Left lung (tissue), 10 donors: ENCODE data around the gene MYBPC3. TPM values are rescaled to one million over a fixed set of nuclear protein-coding genes. Genes with fewer than 3 reads are reported as not detected.

ENCODE experiments used
- ATAC-seq: fragments of 200-7000 bp; cut with Tn5 transposase; one replicate; pipeline ENCODE4 v1.9.1; 2020; ENCODE audit warnings: moderate library complexity
- DNase-seq, 4 donors: peaks; one replicate each; pipeline ENCODE4 v3.0.0-alpha.2; 2013 to 2020
- H3K27ac ChIP-seq, 2 donors: fragments of 200-600 bp; sonication (generic) in 1 of 2; one replicate each; pipeline versions ENCODE4 v1.5.0 to v1.8.0; 2020 to 2021
- H3K27me3 ChIP-seq, 2 donors: fragments of 200-600 bp; sonication (generic) in 1 of 2; one replicate each; pipeline versions ENCODE4 v1.5.0 to v1.8.0; 2020 to 2021
- H3K36me3 ChIP-seq, 2 donors: fragments of 200-600 bp; sonication (generic) in 1 of 2; one replicate each; pipeline versions ENCODE4 v1.5.0 to v1.8.0; 2020 to 2021
- H3K4me1 ChIP-seq, 2 donors: fragments of 200-600 bp; one replicate each; pipeline ENCODE4 v1.8.0; 2021
- H3K4me3 ChIP-seq, 2 donors: fragments of 200-600 bp; sonication (generic) in 1 of 2; one replicate each; pipeline versions ENCODE4 v1.5.0 to v1.8.0; 2020 to 2021; ENCODE audit warnings: mild to moderate bottlenecking in 1 of 2
- H3K9me3 ChIP-seq, 2 donors: fragments of 200-600 bp; sonication (generic) in 1 of 2; one replicate each; pipeline versions ENCODE4 v1.5.0 to v1.8.0; 2020 to 2021
- CTCF ChIP-seq, 2 donors: fragments of 200-600 bp; sonication (generic) in 1 of 2; IDR thresholded peaks; one replicate each; pipeline versions ENCODE4 v1.5.0 to v1.8.0; 2021; ENCODE audit warnings: antibody characterized with exemption in 2 of 2
- intact Hi-C, 2 donors: fragments of 100-400 bp; cut with DNase I; formaldehyde crosslinking; loops; one replicate each; pipeline versions ENCODE4 v1.11.2 to v1.14.2; 2022
- polyA plus RNA-seq, 6 donors: library from polyadenylated mRNA; unstranded; fragments of 120-200 nt; gene quantifications; one replicate each; pipeline ENCODE4 v1.2.1, GENCODE V29; 2013; ENCODE audit not compliant: insufficient read length in 6 of 6
- total RNA-seq, 2 donors: library from RNA; stranded (reverse); fragmentation: NEBNext Ultra II Directional; extraction: Animal tissue kit (Norgen Biotek cat#: 25700); gene quantifications; one replicate each; pipeline ENCODE4 v1.2.1, GENCODE V29; 2021
- donor health status: DM: no; HTN: yes; CAD: no.
- donor health status: DM: no; HTN: no; CAD: no.

The MYBPC3 gene
- total and polyA plus RNA-seq, 8 donors: 0.06 to 2.0 (median 0.25) TPM; not detected in 3

DNA sequence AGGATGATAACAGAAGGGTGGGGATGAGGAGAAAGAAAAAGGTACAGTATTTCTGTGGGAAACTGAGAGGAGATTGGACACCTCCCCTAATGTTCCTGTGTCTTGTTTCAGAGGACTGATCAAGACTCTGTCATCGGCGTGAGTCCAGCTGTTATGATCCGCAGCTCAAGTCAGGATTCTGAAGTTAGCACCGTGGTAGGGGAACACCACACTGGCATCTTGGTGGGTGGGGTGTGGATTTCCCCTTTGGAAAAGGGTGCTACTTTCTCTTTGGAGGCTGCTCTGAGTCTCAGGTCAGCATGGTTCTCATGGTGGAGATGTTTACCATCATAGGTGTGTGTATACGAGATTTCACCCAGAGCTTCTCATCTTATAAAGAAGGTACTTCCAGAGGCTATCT, 57.1 kb downstream of the MYBPC3 start:
- Histone ChIP-seq H3K4me3 (no peak overlapping the region), H3K36me3 (peaks cover 4 to 100% of the 10 kb centered on the region in 2 donors)
- intact Hi-C loops: no loop called here

GRCh38 chr11:47289856-47290255, 62.6 kb downstream of the MYBPC3 start:
- no peak overlapping the region for H3K27ac ChIP-seq
- TF ChIP-seq CTCF (IDR thresholded peaks at IDR 0.05): no peak
- peaks cover 0 to 100% of the 10 kb centered on the region in 2 donors for H3K36me3 ChIP-seq
- H3K4me3 ChIP-seq: no peak overlapping the region
- no peaks in the 10 kb centered on the region for H3K4me1 ChIP-seq
- no peaks in the 10 kb centered on the region for H3K27me3 ChIP-seq
- DNase-seq (no peak), ATAC-seq (no peak)
- intact Hi-C loops: no loop called here
- H3K9me3 ChIP-seq: no peaks in the 10 kb centered on the region

More for the DNA sequence above, 57.1 kb downstream of the MYBPC3 start:
- ATAC-seq (no peak), DNase-seq (no peak)
- no peaks in the 10 kb centered on the region for H3K4me1 ChIP-seq
- H3K27me3 ChIP-seq: no peaks in the 10 kb centered on the region
- no peak for TF ChIP-seq CTCF (IDR thresholded peaks at IDR 0.05)
- no peak overlapping the region for H3K27ac ChIP-seq
- peaks cover 0 to 13% of the 10 kb centered on the region in 2 donors for H3K9me3 ChIP-seq

- Histone ChIP-seq H3K9me3 (no peaks in the 10 kb centered on the region), H3K27me3 (no peaks in the 10 kb centered on the region), H3K4me3 (no peak overlapping the region), H3K36me3 (peaks cover 0 to 100% of the 10 kb centered on the region in 2 donors), H3K27ac (no peak overlapping the region), H3K4me1 (no peaks in the 10 kb centered on the region)
- ATAC-seq (no peak), DNase-seq (no peak)
- no peak for TF ChIP-seq CTCF (IDR thresholded peaks at IDR 0.05)
- intact Hi-C loops: no loop called here
Measured at GRCh38 chr11:47288066-47288465, 64.4 kb downstream of the MYBPC3 start.

- no peak overlapping the region for H3K27ac ChIP-seq
- H3K4me3 ChIP-seq: no peak overlapping the region
- ATAC-seq (no peak), DNase-seq (no peak)
- no peaks in the 10 kb centered on the region for H3K27me3 ChIP-seq
- H3K4me1 ChIP-seq: no peaks in the 10 kb centered on the region
- TF ChIP-seq CTCF (IDR thresholded peaks at IDR 0.05): no peak
- H3K9me3 ChIP-seq: no peaks in the 10 kb centered on the region
- peaks cover 0 to 100% of the 10 kb centered on the region in 2 donors for H3K36me3 ChIP-seq
- intact Hi-C loops: no loop called here
Measured at GRCh38 chr11:47285969-47286770, 66.3 kb downstream of the MYBPC3 start.

DNA sequence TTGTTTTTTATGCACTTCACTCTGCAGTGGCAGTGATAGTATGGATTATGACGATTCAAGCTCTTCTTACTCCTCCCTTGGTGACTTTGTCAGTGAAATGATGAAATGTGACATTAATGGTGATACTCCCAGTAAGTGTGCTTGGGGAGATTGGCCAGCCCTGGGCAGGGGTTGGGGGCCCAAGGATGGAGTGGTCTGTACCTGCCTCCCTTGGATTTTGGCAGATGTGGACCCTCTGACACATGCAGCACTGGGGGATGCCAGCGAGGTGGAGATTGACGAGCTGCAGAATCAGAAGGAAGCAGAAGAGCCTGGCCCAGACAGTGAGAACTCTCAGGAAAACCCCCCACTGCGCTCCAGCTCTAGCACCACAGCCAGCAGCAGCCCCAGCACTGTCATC, 68.4 kb downstream of the MYBPC3 start:
- TF ChIP-seq CTCF (IDR thresholded peaks at IDR 0.05): no peak
- peaks cover 0 to 100% of the 10 kb centered on the region in 2 donors for H3K36me3 ChIP-seq
- H3K4me3 ChIP-seq: no peak overlapping the region

More for the DNA sequence above, 68.4 kb downstream of the MYBPC3 start:
- no peak overlapping the region for H3K27ac ChIP-seq
- intact Hi-C loops: no loop called here
- H3K4me1 ChIP-seq: no peaks in the 10 kb centered on the region
- H3K27me3 ChIP-seq: no peaks in the 10 kb centered on the region
- DNase-seq: no peak
- H3K9me3 ChIP-seq: no peaks in the 10 kb centered on the region
- no peak for ATAC-seq
